GM12878 (cell line): Measurements from ENCODE around the gene DAGLA. TPM values are rescaled to one million over a fixed set of nuclear protein-coding genes. Genes with fewer than 3 reads are reported as not detected.

Experiments used
- ATAC-seq: fragments of 200-7000 bp; cut with Tn5 transposase; 3 replicates; pipeline ENCODE4 v1.9.1; 2020; ENCODE audit warnings: mild to moderate bottlenecking, moderate library complexity
- BruUV-seq: library from RNA; stranded (reverse); fragments of 400-500 nt; replicated peaks from 2 replicates; lab custom pipeline; 2021; lab: Mats Ljungman, UMichigan
- CTCF ChIA-PET: fragments of 300-600 bp; sonication (Branson Sonifier 250); formaldehyde crosslinking; extraction: SDS; loops from one replicate; lab custom pipeline; 2021; ENCODE audit warnings: inconsistent platforms; lab: Yijun Ruan, JAX
- POLR2A ChIA-PET: fragments of 350-600 bp; formaldehyde crosslinking; extraction: SDS; loops from one replicate; lab custom pipeline; 2021; ENCODE audit warnings: inconsistent platforms; lab: Charles Lee
- RAD21 ChIA-PET: fragments of 300-600 bp; sonication (Branson Sonifier 250); formaldehyde crosslinking; loops from one replicate; lab custom pipeline; 2023; ENCODE audit warnings: antibody characterized with exemption; ENCODE audit not compliant: unreplicated experiment; lab: Charles Lee
- SMC1A ChIA-PET: fragments of 300-600 bp; sonication (Branson Sonifier 250); formaldehyde crosslinking; loops from one replicate; lab custom pipeline; 2023; ENCODE audit not compliant: unreplicated experiment, uncharacterized antibody; lab: Charles Lee
- DNase-seq: peaks from one replicate; pipeline ENCODE4 v3.0.0-alpha.2; 2011; ENCODE audit warnings: low read depth, low spot score
- FAIRE-seq: peaks from 3 replicates; lab custom pipeline; 2011; peaks lifted over from hg19 to GRCh38; lab: Jason Lieb, UNC
- H2AFZ ChIP-seq: 2 replicates; pipeline ENCODE4 v1.6.0; 2011; ENCODE audit warnings: low read depth, low read length, control low read depth; ENCODE audit not compliant: control insufficient read depth
- H3K27ac ChIP-seq: 2 replicates; pipeline ENCODE4 v1.5.1; 2011; ENCODE audit warnings: control low read depth; ENCODE audit not compliant: control insufficient read depth, insufficient read depth
- H3K27me3 ChIP-seq, 2 experiments: replicated peaks in 1 of 2; 2 replicates each; pipeline versions ENCODE4 v1.6.0 to v1.6.1; 2011; ENCODE audit warnings: low read length in 1 of 2; ENCODE audit not compliant: control insufficient read depth in 2 of 2, insufficient read depth in 2 of 2
- H3K36me3 ChIP-seq, 2 experiments: 2 replicates each; pipeline ENCODE4 v1.5.1; 2011; ENCODE audit warnings: low read length in 1 of 2; ENCODE audit not compliant: control insufficient read depth in 2 of 2, insufficient read depth in 2 of 2
- H3K4me1 ChIP-seq: 2 replicates; pipeline ENCODE4 v1.6.1; 2011; ENCODE audit warnings: mild to moderate bottlenecking, low read length, moderate library complexity, mixed read lengths; ENCODE audit not compliant: control insufficient read depth, insufficient read depth
- H3K4me2 ChIP-seq: 2 replicates; pipeline ENCODE4 v1.6.0; 2011; ENCODE audit warnings: control low read depth; ENCODE audit not compliant: control insufficient read depth, insufficient read depth
- H3K4me3 ChIP-seq: fragments of 200-600 bp; sonication (generic); 2 replicates; pipeline ENCODE4 v1.5.1; 2016
- H3K79me2 ChIP-seq: 2 replicates; pipeline ENCODE4 v1.6.0; 2011; ENCODE audit warnings: low read length; ENCODE audit not compliant: control insufficient read depth, insufficient read depth
- H3K9ac ChIP-seq: 2 replicates; pipeline ENCODE4 v1.8.0; 2011; ENCODE audit warnings: low read length, control low read depth, mixed read lengths; ENCODE audit not compliant: control insufficient read depth, insufficient read depth
- H3K9me3 ChIP-seq: replicated peaks from 3 replicates; pipeline ENCODE4 v1.5.1; 2011; ENCODE audit warnings: mild to moderate bottlenecking, low read length; ENCODE audit not compliant: control insufficient read depth, insufficient read depth
- H4K20me1 ChIP-seq: 2 replicates; pipeline ENCODE4 v1.6.0; 2011; ENCODE audit not compliant: control insufficient read depth, insufficient read depth
- BACH1 ChIP-seq: fragments of 450-650 bp; IDR thresholded peaks from 2 replicates; pipeline ENCODE4 v1.6.1; 2017; ENCODE audit warnings: mild to moderate bottlenecking, borderline replicate concordance
- BCL3 ChIP-seq: IDR thresholded peaks from 2 replicates; pipeline ENCODE4 v1.6.1; 2011; ENCODE audit warnings: borderline replicate concordance, low read depth, mild to moderate bottlenecking, moderate library complexity, low read length; ENCODE audit not compliant: insufficient read depth, poor library complexity, severe bottlenecking
- E4F1 ChIP-seq: fragments of 450-650 bp; IDR thresholded peaks from 2 replicates; pipeline ENCODE4 v1.6.1; 2018; ENCODE audit warnings: borderline replicate concordance, mild to moderate bottlenecking; ENCODE audit not compliant: partially characterized antibody
- IRF4 ChIP-seq: IDR thresholded peaks from 2 replicates; pipeline ENCODE4 v1.6.1; 2011; ENCODE audit warnings: low read depth, low read length
- KDM1A ChIP-seq: fragments of 200-600 bp; sonication (generic); IDR thresholded peaks from 2 replicates; pipeline ENCODE4 v1.6.1; 2016; ENCODE audit warnings: borderline replicate concordance
- NBN ChIP-seq: fragments of 450-650 bp; IDR thresholded peaks from 2 replicates; pipeline ENCODE4 v1.6.1; 2016
- NR2C1 ChIP-seq: fragments of 450-650 bp; IDR thresholded peaks from 2 replicates; pipeline ENCODE4 v1.6.1; 2017; ENCODE audit warnings: antibody characterized with exemption, mild to moderate bottlenecking, moderate library complexity
- PML ChIP-seq: IDR thresholded peaks from 2 replicates; pipeline ENCODE4 v1.6.1; 2012; ENCODE audit warnings: low read length, inconsistent platforms
- SIN3A ChIP-seq: IDR thresholded peaks from 2 replicates; pipeline ENCODE4 v1.6.1; 2012; ENCODE audit warnings: low read depth, low read length, improper control_type of control experiment
- SIX5 ChIP-seq: IDR thresholded peaks from 2 replicates; pipeline ENCODE4 v1.6.1; 2011; ENCODE audit warnings: mild to moderate bottlenecking, low read depth, low read length, moderate library complexity; ENCODE audit not compliant: severe bottlenecking
- SRF ChIP-seq, 2 experiments: IDR thresholded peaks; 2 replicates each; pipeline ENCODE4 v1.6.1; 2011; ENCODE audit warnings: low read depth in 2 of 2, low read length in 2 of 2, mild to moderate bottlenecking in 1 of 2, moderate library complexity in 1 of 2
- STAT3 ChIP-seq: IDR thresholded peaks from 2 replicates; pipeline ENCODE4 v1.6.1; 2011; ENCODE audit warnings: low read depth, low read length, improper control_type of control experiment
- ZBTB4 ChIP-seq: fragments of 450-650 bp; formaldehyde crosslinking; IDR thresholded peaks from 2 replicates; pipeline ENCODE4 v1.4.0; 2022; ENCODE audit warnings: mild to moderate bottlenecking, moderate library complexity
- ZBTB40 ChIP-seq: fragments of 450-650 bp; IDR thresholded peaks from 2 replicates; pipeline ENCODE4 v1.6.1; 2016; ENCODE audit warnings: mild to moderate bottlenecking, moderate library complexity, borderline replicate concordance
- whole genome bisulfite sequencing: methylation state at CpG from one replicate; pipeline ENCODE4 v1.1.6; 2016; ENCODE audit warnings: low lambda C conversion rate; ENCODE audit not compliant: insufficient replicate concordance, insufficient coverage; ENCODE audit errors: missing lambda C conversion rate; 5-methylcytosine and 5-hydroxymethylcytosine counted together
- in situ Hi-C: fragments of 300-500 bp; cut with MboI; formaldehyde crosslinking; loops from 9 replicates; pipeline ENCODE4 v1.14.3; 2018; ENCODE audit warnings: mixed read lengths
- intact Hi-C: fragments of 100-400 bp; cut with micrococcal nuclease; formaldehyde crosslinking; loops from one replicate; pipeline ENCODE4 v1.14.2; 2022; ENCODE audit not compliant: unreplicated experiment
- polyA plus RNA-seq, 11 experiments: library from polyadenylated mRNA; depleted of rRNA in 4 of 11; unstranded in 6 of 11; stranded (reverse) in 5 of 11; fragments of >200 nt; fragmentation: Nextera tagmentation in 4 of 11; fragmentation: Illumina TruSeq in 1 of 11; extraction: Ambion mirVana in 4 of 11; extraction: Trizol in 1 of 11; gene quantifications; 1 replicate in 1 of 11; 2 replicates in 10 of 11; pipeline versions ENCODE4 v1.2.1 to v1.2.3, GENCODE V29; 2011 to 2016; ENCODE audit warnings: inconsistent platforms in 2 of 11, missing spikeins in 2 of 11, low read depth in 1 of 11
- total RNA-seq, 4 experiments: library from RNA; depleted of rRNA in 3 of 4; stranded (reverse); fragments of >200 nt in 3 of 4; fragmentation: Illumina TruSeq in 1 of 4; extraction: Trizol in 1 of 4; gene quantifications; 2 replicates each; pipeline versions ENCODE4 v1.2.1 to v1.2.3, GENCODE V29; 2013 to 2021

DAGLA gene
- total and polyA plus RNA-seq, 10 of the 15 experiments (the other 5 are each of a cell fraction or from before 2014, with no cell fraction given), result 0.05 TPM; not detected in 9

GRCh38 chr11:61773356-61773755 is 93.2 kb downstream of the DAGLA start:
- H3K4me1 ChIP-seq, result no peaks in the 10 kb centered on the region; the same call in 1 of the 2 replicates
- TSS peak; percentile 44 for BruUV-seq
- no peaks in the 10 kb centered on the region for H3K27me3 ChIP-seq
- DNase-seq, result no peak
- ATAC-seq, result no peak
- H3K9ac ChIP-seq, result no peak overlapping the region
- H3K4me3 ChIP-seq, result no peak overlapping the region
- H3K79me2 ChIP-seq, result no peaks in the 10 kb centered on the region
- ChIA-PET CTCF (no interaction called here), POLR2A (no interaction called here), RAD21 (no interaction called here), SMC1A (no interaction called here)
- 61% methylated on average over 9 of the region's 10 CpGs for WGBS
- in situ Hi-C loops (no loop called here), intact Hi-C loops (no loop called here)
- H3K4me2 ChIP-seq, result no peak overlapping the region
- no peaks in the 10 kb centered on the region for H3K9me3 ChIP-seq
- TF ChIP-seq ZBTB4 (CRISPR knock-in tag), result no peak
- TF ChIP-seq E4F1, result no peak
- no peak for TF ChIP-seq SIX5
- no peak for TF ChIP-seq SIN3A
- TF ChIP-seq BACH1, result no peak
- TF ChIP-seq ZBTB40, result no peak
- no peak for TF ChIP-seq IRF4
- no peak for TF ChIP-seq STAT3
- no peak for TF ChIP-seq BCL3
- TF ChIP-seq NBN, result no peak
- TF ChIP-seq KDM1A, result no peak
- TF ChIP-seq NR2C1, result no peak
- no peak for TF ChIP-seq PML
- no peak for TF ChIP-seq SRF (IDR thresholded peaks at IDR 0.05; ENCODE audit: low read depth in 2 of 2, low read length in 2 of 2)
- H3K27ac ChIP-seq, result no peak overlapping the region
- no peak overlapping the region for H2AFZ ChIP-seq
- no peaks in the 10 kb centered on the region for H4K20me1 ChIP-seq
- no peak for FAIRE-seq
- no peaks in the 10 kb centered on the region for H3K36me3 ChIP-seq
